ACHN (cell line): ENCODE measurements around the gene RBM17.
"Not testable (repeated sequence)": the region's sequence is repeated elsewhere in the genome, so short reads cannot be mapped to it uniquely, and the experiment has no call there.

Experiments used
- DNase-seq: peaks from one replicate; pipeline ENCODE4 v3.0.0-alpha.2; 2015
- in situ Hi-C: cut with HindIII; loops from 2 replicates; pipeline ENCODE4 v1.10.0; 2017; ENCODE audit warnings: low sequenced_read_pairs, low pct_ligation_motif_present, low pct_unique_long_range_greater_than_20kb

RBM17 gene

GRCh38 chr10:6101181-6101580 is 12.3 kb downstream of the RBM17 start:
- in situ Hi-C loops, result no loop called here
- DNase-seq, result no peak

GRCh38 chr10:6102128-6102527 is 13.3 kb downstream of the RBM17 start:
- in situ Hi-C loops, result no loop called here
- DNase-seq, result no peak

GRCh38 chr10:6103591-6103990 is 14.8 kb downstream of the RBM17 start:
- in situ Hi-C loops, result no loop called here
- no peak for DNase-seq

- DNase-seq, in situ Hi-C loops: not testable (repeated sequence)
These were observed 18.8 kb downstream of the RBM17 start for GRCh38 chr10:6107616-6108015.

- no peak for DNase-seq
- in situ Hi-C loops, result no loop called here
These were observed 19.2 kb downstream of the RBM17 start for GRCh38 chr10:6108072-6108471.

- in situ Hi-C loops, result no loop called here
These were observed 20.0 kb downstream of the RBM17 start for GRCh38 chr10:6108631-6109443.

GRCh38 chr10:6109444-6109775 is 20.6 kb downstream of the RBM17 start:
- no peak for DNase-seq
- in situ Hi-C loops, result no loop called here

More at GRCh38 chr10:6108631-6109443, 20.0 kb downstream of the RBM17 start:
- peak; percentile 55 for DNase-seq

- in situ Hi-C loops, result no loop called here
- no peak for DNase-seq
These were observed 21.3 kb downstream of the RBM17 start for GRCh38 chr10:6110136-6110535.

GRCh38 chr10:6112893-6113292 is 24.1 kb downstream of the RBM17 start:
- in situ Hi-C loops, result no loop called here
- DNase-seq, result no peak

- in situ Hi-C loops, result no loop called here
- no peak for DNase-seq
These were observed 25.5 kb downstream of the RBM17 start for GRCh38 chr10:6114299-6114698.

GRCh38 chr10:6114805-6115341 is 26.0 kb downstream of the RBM17 start:
- peak; percentile 15 for DNase-seq

GRCh38 chr10:6115411-6115810 is 26.6 kb downstream of the RBM17 start:
- in situ Hi-C loops, result no loop called here
- DNase-seq, result no peak

More at GRCh38 chr10:6114805-6115341, 26.0 kb downstream of the RBM17 start:
- in situ Hi-C loops, result no loop called here

GRCh38 chr10:6115824-6116350 is 27.1 kb downstream of the RBM17 start:
- no peak for DNase-seq
- in situ Hi-C loops, result no loop called here

- in situ Hi-C loops, result no loop called here
- no peak for DNase-seq
These were observed 28.0 kb downstream of the RBM17 start for GRCh38 chr10:6116806-6117205.

- no peak for DNase-seq
- in situ Hi-C loops, result no loop called here
These were observed 28.9 kb downstream of the RBM17 start for GRCh38 chr10:6117711-6118110.

- in situ Hi-C loops, result no loop called here
- no peak for DNase-seq
These were observed 30.6 kb downstream of the RBM17 start for GRCh38 chr10:6119423-6119822.

- in situ Hi-C loops, result no loop called here
- no peak for DNase-seq
These were observed 31.1 kb downstream of the RBM17 start for GRCh38 chr10:6119962-6120361.

GRCh38 chr10:6120691-6121090 is 31.9 kb downstream of the RBM17 start:
- DNase-seq, result no peak
- in situ Hi-C loops, result no loop called here

- in situ Hi-C loops, result no loop called here
These were observed 32.3 kb downstream of the RBM17 start for GRCh38 chr10:6121146-6121545.

GRCh38 chr10:6123532-6123931 is 34.7 kb downstream of the RBM17 start:
- in situ Hi-C loops, result no loop called here
- no peak for DNase-seq

More at GRCh38 chr10:6121146-6121545, 32.3 kb downstream of the RBM17 start:
- no peak for DNase-seq
